RPMI8226 (cell line): ENCODE data around the gene CATSPERE.
A peak's percentile ranks its signal among the peaks of the same experiment; 100 is the strongest.
"Not testable (repeated sequence)": the region's sequence is repeated elsewhere in the genome, so short reads cannot be mapped to it uniquely, and the experiment has no call there.

Source experiments
- DNase-seq: peaks from one replicate; pipeline ENCODE4 v3.0.0-alpha.2; 2015

Gene CATSPERE

GRCh38 chr1:244556263-244556662, 95.2 kb downstream of the CATSPERE start:
- DNase-seq = no peak

- no peak for DNase-seq
Observed at GRCh38 chr1:244557565-244557964, 96.5 kb downstream of the CATSPERE start.

- DNase-seq = no peak
Observed at GRCh38 chr1:244559561-244559960, 98.5 kb downstream of the CATSPERE start.

GRCh38 chr1:244562877-244563276, 101.8 kb downstream of the CATSPERE start:
- not testable (repeated sequence) for DNase-seq

GRCh38 chr1:244573768-244574167, 112.7 kb downstream of the CATSPERE start:
- DNase-seq = no peak

GRCh38 chr1:244576259-244576892, 115.3 kb downstream of the CATSPERE start:
- DNase-seq = no peak

GRCh38 chr1:244578205-244578604, 117.1 kb downstream of the CATSPERE start:
- DNase-seq = not testable (repeated sequence)

- no peak for DNase-seq
Observed at GRCh38 chr1:244583358-244583982, 122.4 kb downstream of the CATSPERE start.

- DNase-seq = no peak
Observed at GRCh38 chr1:244585867-244586266, 124.8 kb downstream of the CATSPERE start.

GRCh38 chr1:244590670-244591069, 129.6 kb downstream of the CATSPERE start:
- no peak for DNase-seq

GRCh38 chr1:244598611-244599010, 137.5 kb downstream of the CATSPERE start:
- DNase-seq = no peak

- DNase-seq = peak; percentile 47
Observed at GRCh38 chr1:244599937-244600350, 138.9 kb downstream of the CATSPERE start.

- no peak for DNase-seq
Observed at GRCh38 chr1:244601336-244601735, 140.3 kb downstream of the CATSPERE start.

- DNase-seq = peak; percentile 60
Observed at GRCh38 chr1:244603498-244603897, 142.4 kb downstream of the CATSPERE start.

GRCh38 chr1:244605835-244606370, 144.8 kb downstream of the CATSPERE start:
- DNase-seq = no peak

GRCh38 chr1:244614113-244614836, 153.2 kb downstream of the CATSPERE start:
- DNase-seq = no peak

- DNase-seq = no peak
Observed at GRCh38 chr1:244614879-244615278, 153.8 kb downstream of the CATSPERE start.

- no peak for DNase-seq
Observed at GRCh38 chr1:244615301-244615700, 154.2 kb downstream of the CATSPERE start.

- no peak for DNase-seq
Observed at GRCh38 chr1:244626709-244627108, 165.6 kb downstream of the CATSPERE start.

- DNase-seq = peak; percentile 15
Observed at GRCh38 chr1:244628789-244629188, 167.7 kb downstream of the CATSPERE start.

- DNase-seq = no peak
Observed at GRCh38 chr1:244633140-244633539, 172.1 kb downstream of the CATSPERE start.

- DNase-seq = no peak
Observed at GRCh38 chr1:244634546-244634945, 173.5 kb downstream of the CATSPERE start.

- DNase-seq = no peak
Observed at GRCh38 chr1:244636488-244637259, 175.6 kb downstream of the CATSPERE start.
